HepG2 (cell line): ENCODE measurements around the gene ATP7B.

ENCODE experiments used
- FOSL2 ChIP-seq: sonication (generic); formaldehyde crosslinking; IDR thresholded peaks from 2 replicates; pipeline ENCODE4 v1.4.0; 2020; ENCODE audit warnings: missing genetic modification reagents
- SIX1 ChIP-seq: sonication (generic); formaldehyde crosslinking; IDR thresholded peaks from 2 replicates; pipeline ENCODE4 v1.4.0; 2020; ENCODE audit warnings: missing genetic modification reagents, borderline replicate concordance

DNA sequence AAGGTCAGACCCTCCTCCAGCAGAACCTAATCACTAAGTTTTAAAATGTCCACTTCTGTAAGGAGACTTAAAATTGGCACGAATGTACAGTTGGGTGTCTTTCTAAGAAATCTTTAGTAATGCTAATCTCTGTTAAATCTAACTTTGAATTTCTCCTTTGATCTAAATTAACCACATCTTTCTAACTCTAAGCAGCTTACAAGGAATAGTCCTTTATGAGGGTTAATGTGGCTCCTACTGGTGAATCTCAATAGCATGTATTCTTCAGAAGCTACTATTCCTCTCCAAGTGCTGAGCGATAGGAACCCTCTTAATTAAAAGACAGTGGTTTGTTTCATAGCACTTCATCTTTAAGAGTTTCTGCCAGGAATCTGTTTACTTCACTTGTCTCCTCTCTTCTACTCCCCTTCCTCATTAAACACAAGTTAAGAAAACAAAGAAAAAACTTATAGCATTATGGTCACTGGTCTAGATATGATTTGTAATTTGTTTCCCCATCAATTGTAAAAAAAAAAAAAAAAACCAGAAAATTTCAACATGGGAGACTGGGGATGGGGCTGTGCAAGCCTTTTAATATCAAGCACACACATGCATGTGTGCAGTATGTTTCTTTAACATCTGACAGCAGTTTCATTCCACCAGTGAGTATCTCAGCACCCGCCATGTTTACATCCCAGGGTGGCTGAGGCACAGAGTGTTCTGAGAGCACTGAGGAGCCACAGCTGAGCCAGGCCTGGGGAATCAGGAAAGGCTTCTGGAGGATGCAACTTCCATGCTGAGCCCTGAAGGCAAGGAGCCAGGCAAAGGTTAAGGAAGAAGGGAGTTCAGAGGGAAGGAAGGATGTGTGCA, 57.7 kb downstream of the ATP7B start:
- TF ChIP-seq SIX1 (CRISPR knock-in tag), result no peak
- TF ChIP-seq FOSL2, result no peak
